ENCODE data around the gene SPECC1. TPM values are rescaled to one million over a fixed set of nuclear protein-coding genes. Genes with fewer than 3 reads are reported as not detected.
"Not testable (repeated sequence)": the region's sequence is repeated elsewhere in the genome, so short reads cannot be mapped to it uniquely, and the experiment has no call there.

SPECC1 gene
- total RNA-seq, 1 donor from 2014 or later, result 53.6 TPM

- intact Hi-C loops (cut with DNase I), result no loop called here
- ATAC-seq (peak; percentile 94), DNase-seq (ENCODE audit: low spot score) (peak; percentile 89)
Observed at GRCh38 chr17:20063665-20064648, 54.8 kb downstream of the SPECC1 start.

- intact Hi-C loops (cut with DNase I), result no loop called here
- DNase-seq (ENCODE audit: low spot score), result peak; percentile 81
- peak; percentile 67 for ATAC-seq
Observed at GRCh38 chr17:20066253-20066652, 57.1 kb downstream of the SPECC1 start.

- no peak for ATAC-seq
- no peak for DNase-seq (ENCODE audit: low spot score)
Observed at GRCh38 chr17:20067711-20068110, 58.6 kb downstream of the SPECC1 start.

GRCh38 chr17:20068445-20068844 lies 59.3 kb downstream of the SPECC1 start:
- intact Hi-C loops (cut with DNase I), result no loop called here
- ATAC-seq, result no peak
- no peak for DNase-seq (ENCODE audit: low spot score)

More at GRCh38 chr17:20067711-20068110, 58.6 kb downstream of the SPECC1 start:
- intact Hi-C loops (cut with DNase I), result no loop called here

- intact Hi-C loops (cut with DNase I), result no loop called here
- DNase-seq (ENCODE audit: low spot score) (no peak), ATAC-seq (no peak)
Observed at GRCh38 chr17:20071824-20072691, 62.9 kb downstream of the SPECC1 start.

GRCh38 chr17:20072692-20072992 lies 63.5 kb downstream of the SPECC1 start:
- intact Hi-C loops (cut with DNase I), result no loop called here
- DNase-seq (ENCODE audit: low spot score), result no peak
- no peak for ATAC-seq

- ATAC-seq (peak; percentile 96), DNase-seq (ENCODE audit: low spot score) (peak; percentile 78)
- intact Hi-C loops (cut with DNase I), result no loop called here
Observed at GRCh38 chr17:20073055-20073979, 64.2 kb downstream of the SPECC1 start.

GRCh38 chr17:20074001-20074400 lies 64.8 kb downstream of the SPECC1 start:
- intact Hi-C loops (cut with DNase I), result no loop called here
- no peak for DNase-seq (ENCODE audit: low spot score)
- ATAC-seq, result peak; percentile 66

- DNase-seq (ENCODE audit: low spot score), result no peak
- ATAC-seq, result peak; percentile 48
- intact Hi-C loops (cut with DNase I), result no loop called here
Observed at GRCh38 chr17:20074489-20074888, 65.3 kb downstream of the SPECC1 start.

- DNase-seq (ENCODE audit: low spot score); intact Hi-C loops (cut with DNase I); ATAC-seq: not testable (repeated sequence)
Observed at GRCh38 chr17:20076137-20076536, 67.0 kb downstream of the SPECC1 start.

GRCh38 chr17:20077978-20078685 lies 69.0 kb downstream of the SPECC1 start:
- intact Hi-C loops (cut with DNase I), result no loop called here
- ATAC-seq, result no peak
- no peak for DNase-seq (ENCODE audit: low spot score)

GRCh38 chr17:20080513-20080912 lies 71.4 kb downstream of the SPECC1 start:
- intact Hi-C loops (cut with DNase I), result no loop called here
- DNase-seq (ENCODE audit: low spot score) (no peak), ATAC-seq (no peak)

GRCh38 chr17:20083156-20083859 lies 74.1 kb downstream of the SPECC1 start:
- no peak for ATAC-seq
- DNase-seq (ENCODE audit: low spot score), result no peak
- intact Hi-C loops (cut with DNase I), result no loop called here

GRCh38 chr17:20084621-20085282 lies 75.6 kb downstream of the SPECC1 start:
- DNase-seq (ENCODE audit: low spot score) (no peak), ATAC-seq (no peak)
- intact Hi-C loops (cut with DNase I), result no loop called here

- no peak for ATAC-seq
- intact Hi-C loops (cut with DNase I), result no loop called here
- no peak for DNase-seq (ENCODE audit: low spot score)
Observed at GRCh38 chr17:20085283-20085845, 76.2 kb downstream of the SPECC1 start.

- intact Hi-C loops (cut with DNase I), result no loop called here
- ATAC-seq, result no peak
- no peak for DNase-seq (ENCODE audit: low spot score)
Observed at GRCh38 chr17:20086416-20087076, 77.4 kb downstream of the SPECC1 start.

Data from sciatic nerve (tissue), 2 donors.